ENCODE measurements around the gene ZNF423. TPM values are rescaled to one million over a fixed set of nuclear protein-coding genes. Genes with fewer than 3 reads are reported as not detected.

Gene ZNF423
- total and polyA plus RNA-seq, 7 donors: 0.69 to 19.7 (median 3.6) TPM

DNA sequence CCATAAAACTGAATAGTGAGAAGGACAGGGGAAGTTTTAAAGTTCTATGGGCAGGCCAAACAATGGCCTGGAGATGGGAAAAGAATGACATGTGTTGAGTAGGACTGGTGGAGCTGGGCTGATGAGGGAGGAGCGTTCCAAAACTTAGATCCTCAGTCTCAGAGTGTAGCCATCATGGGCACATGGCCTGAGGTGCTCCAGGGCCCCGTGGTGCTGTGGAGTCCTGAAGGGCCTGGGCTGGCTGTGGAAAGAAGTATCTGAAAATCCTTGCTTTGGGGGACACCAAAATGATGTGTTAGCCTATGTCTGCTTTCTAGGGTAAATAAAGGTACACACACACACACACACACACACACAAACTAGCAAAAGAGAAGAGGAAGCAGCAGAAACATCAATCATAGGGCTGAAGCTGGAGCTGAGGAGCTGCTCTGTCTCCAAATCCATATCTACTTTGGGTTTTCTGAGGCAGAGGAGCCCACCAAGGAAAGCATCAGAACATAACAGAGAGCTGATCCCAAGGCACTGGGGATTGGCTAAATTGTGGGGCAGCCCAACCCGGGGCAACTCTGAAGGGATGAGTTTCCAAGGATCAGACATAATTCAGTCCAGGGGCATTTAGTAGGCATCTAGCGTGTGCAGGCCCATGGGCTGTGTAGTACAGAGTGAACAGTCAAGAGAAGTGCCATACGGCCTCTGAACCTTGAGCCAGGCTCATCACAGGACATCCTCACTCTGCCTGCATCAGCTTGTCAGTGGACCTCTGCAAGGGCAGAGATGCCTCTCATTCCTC, 397.1 kb downstream of the ZNF423 start:
- TF ChIP-seq POLR2AphosphoS5 (IDR thresholded peaks at IDR 0.05): no peak
- no peak for TF ChIP-seq POLR2A (IDR thresholded peaks at IDR 0.05)
- TF ChIP-seq, protein P1, sequence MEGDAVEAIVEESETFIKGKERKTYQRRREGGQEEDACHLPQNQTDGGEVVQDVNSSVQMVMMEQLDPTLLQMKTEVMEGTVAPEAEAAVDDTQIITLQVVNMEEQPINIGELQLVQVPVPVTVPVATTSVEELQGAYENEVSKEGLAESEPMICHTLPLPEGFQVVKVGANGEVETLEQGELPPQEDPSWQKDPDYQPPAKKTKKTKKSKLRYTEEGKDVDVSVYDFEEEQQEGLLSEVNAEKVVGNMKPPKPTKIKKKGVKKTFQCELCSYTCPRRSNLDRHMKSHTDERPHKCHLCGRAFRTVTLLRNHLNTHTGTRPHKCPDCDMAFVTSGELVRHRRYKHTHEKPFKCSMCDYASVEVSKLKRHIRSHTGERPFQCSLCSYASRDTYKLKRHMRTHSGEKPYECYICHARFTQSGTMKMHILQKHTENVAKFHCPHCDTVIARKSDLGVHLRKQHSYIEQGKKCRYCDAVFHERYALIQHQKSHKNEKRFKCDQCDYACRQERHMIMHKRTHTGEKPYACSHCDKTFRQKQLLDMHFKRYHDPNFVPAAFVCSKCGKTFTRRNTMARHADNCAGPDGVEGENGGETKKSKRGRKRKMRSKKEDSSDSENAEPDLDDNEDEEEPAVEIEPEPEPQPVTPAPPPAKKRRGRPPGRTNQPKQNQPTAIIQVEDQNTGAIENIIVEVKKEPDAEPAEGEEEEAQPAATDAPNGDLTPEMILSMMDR (IDR thresholded peaks at IDR 0.05): no peak
- no peak for TF ChIP-seq EP300 (IDR thresholded peaks at IDR 0.05)
- Histone ChIP-seq H3K27ac (no peak overlapping the region), H3K4me3 (no peak overlapping the region), H3K9me3 (no peaks in the 10 kb centered on the region), H3K4me1 (no peaks in the 10 kb centered on the region), H3K36me3 (no peaks in the 10 kb centered on the region), H3K27me3 (peaks cover 0 to 23% (median 0%) of the 10 kb centered on the region in 3 donors)
- intact Hi-C loops (cut with DNase I): no loop called here
- WGBS, 2 donors: 78 to 93% methylated on average over 5 of the region's 5 CpGs
- peak; percentile 20 for DNase-seq

DNA sequence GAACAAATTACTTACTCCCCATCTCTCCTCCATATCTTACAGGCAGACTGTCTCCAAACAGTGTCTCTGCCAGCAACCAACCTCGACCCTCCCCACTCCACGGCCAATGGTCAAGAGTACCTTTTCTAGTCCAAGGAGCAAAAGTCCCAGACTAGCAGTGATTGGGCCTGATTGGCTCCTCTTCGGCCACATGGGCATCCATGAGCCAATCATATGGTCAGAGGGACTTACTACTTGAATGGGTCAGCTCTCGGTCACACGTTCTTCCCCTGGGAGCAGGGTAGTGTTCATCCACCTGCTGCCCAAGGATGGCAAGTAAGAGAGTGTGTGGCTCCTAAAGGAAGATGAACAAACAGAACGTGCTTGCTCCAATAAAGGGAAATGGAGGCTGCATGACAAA, 397.7 kb downstream of the ZNF423 start:
- H3K27me3 ChIP-seq: peaks cover 0 to 17% (median 0%) of the 10 kb centered on the region in 3 donors
- DNase-seq: peak; percentile 50
- intact Hi-C loops (cut with DNase I): no loop called here
- H3K9me3 ChIP-seq: no peaks in the 10 kb centered on the region
- H3K4me3 ChIP-seq: no peak overlapping the region
- no peak overlapping the region for H3K27ac ChIP-seq
- H3K36me3 ChIP-seq: no peaks in the 10 kb centered on the region
- 79 to 84% methylated on average over 6 of the region's 6 CpGs for WGBS, 2 donors
- TF ChIP-seq, protein P1 (IDR thresholded peaks at IDR 0.05): no peak
- no peak for TF ChIP-seq POLR2A (IDR thresholded peaks at IDR 0.05)
- TF ChIP-seq POLR2AphosphoS5 (IDR thresholded peaks at IDR 0.05): no peak
- TF ChIP-seq EP300 (IDR thresholded peaks at IDR 0.05): no peak
- no peaks in the 10 kb centered on the region for H3K4me1 ChIP-seq

DNA sequence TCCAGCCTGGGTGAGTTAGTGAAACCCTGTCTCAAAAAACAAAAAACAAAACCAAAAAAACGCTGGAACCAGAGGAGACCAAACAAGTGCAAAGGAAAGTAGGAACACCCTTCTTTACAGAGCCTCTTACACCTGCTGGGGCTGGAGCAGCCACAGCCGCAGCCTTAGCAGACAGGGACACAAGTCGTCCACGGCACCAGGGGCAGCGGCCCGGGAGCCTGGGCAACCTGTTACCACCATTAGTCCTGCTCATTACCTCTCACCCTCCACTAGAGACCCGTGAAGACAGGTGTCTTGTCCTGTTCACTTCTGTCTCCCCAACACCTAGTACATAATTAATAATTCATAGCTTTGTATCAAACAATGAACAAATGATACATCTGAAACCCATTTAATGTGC, 398.7 kb downstream of the ZNF423 start:
- intact Hi-C loops (cut with DNase I): no loop called here
- no peaks in the 10 kb centered on the region for H3K36me3 ChIP-seq
- WGBS, 2 donors: 80 to 88% methylated on average over 7 of the region's 7 CpGs
- no peak overlapping the region for H3K27ac ChIP-seq
- H3K4me3 ChIP-seq: no peak overlapping the region
- no peaks in the 10 kb centered on the region for H3K9me3 ChIP-seq
- no peaks in the 10 kb centered on the region for H3K4me1 ChIP-seq
- peaks cover 0 to 9% (median 0%) of the 10 kb centered on the region in 3 donors for H3K27me3 ChIP-seq
- TF ChIP-seq POLR2AphosphoS5 (IDR thresholded peaks at IDR 0.05): no peak
- TF ChIP-seq EP300 (IDR thresholded peaks at IDR 0.05): no peak
- no peak for TF ChIP-seq POLR2A (IDR thresholded peaks at IDR 0.05)
- TF ChIP-seq, protein P1 (IDR thresholded peaks at IDR 0.05): no peak
- no peak for DNase-seq

DNA sequence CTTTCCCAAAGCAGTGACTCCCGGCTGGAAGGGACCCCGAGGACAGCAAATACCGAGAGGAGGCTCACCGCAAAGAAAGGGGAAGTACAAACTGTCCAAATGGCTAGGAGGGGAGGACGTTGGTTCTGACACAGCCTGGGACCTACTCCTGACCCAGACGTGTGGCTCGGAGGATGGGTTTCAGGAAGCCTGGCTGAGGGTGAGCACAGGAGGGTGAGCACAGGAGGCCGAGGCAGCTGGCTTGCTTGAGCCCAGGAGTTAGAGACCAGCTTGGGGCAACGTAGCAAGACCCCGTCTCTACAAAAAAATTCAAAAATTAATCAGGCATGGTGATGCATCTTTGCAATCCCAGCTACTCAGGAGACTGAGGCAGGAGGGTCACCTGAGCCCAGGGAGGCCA, 399.1 kb downstream of the ZNF423 start:
- 82 to 86% methylated on average over 10 of the region's 10 CpGs for WGBS, 2 donors

More for the DNA sequence above, 399.1 kb downstream of the ZNF423 start:
- no peaks in the 10 kb centered on the region for H3K4me1 ChIP-seq
- intact Hi-C loops (cut with DNase I): no loop called here
- H3K4me3 ChIP-seq: no peak overlapping the region
- no peaks in the 10 kb centered on the region for H3K36me3 ChIP-seq
- TF ChIP-seq EP300 (IDR thresholded peaks at IDR 0.05) (no peak), POLR2A (IDR thresholded peaks at IDR 0.05) (no peak), POLR2AphosphoS5 (IDR thresholded peaks at IDR 0.05) (no peak)
- TF ChIP-seq, protein P1 (IDR thresholded peaks at IDR 0.05): no peak
- DNase-seq: peak; percentile 44
- H3K27ac ChIP-seq: no peak overlapping the region
- H3K27me3 ChIP-seq: peaks cover 0 to 9% (median 0%) of the 10 kb centered on the region in 3 donors
- no peaks in the 10 kb centered on the region for H3K9me3 ChIP-seq
